ENCODE results near the gene SESN1.

The SESN1 gene

DNA sequence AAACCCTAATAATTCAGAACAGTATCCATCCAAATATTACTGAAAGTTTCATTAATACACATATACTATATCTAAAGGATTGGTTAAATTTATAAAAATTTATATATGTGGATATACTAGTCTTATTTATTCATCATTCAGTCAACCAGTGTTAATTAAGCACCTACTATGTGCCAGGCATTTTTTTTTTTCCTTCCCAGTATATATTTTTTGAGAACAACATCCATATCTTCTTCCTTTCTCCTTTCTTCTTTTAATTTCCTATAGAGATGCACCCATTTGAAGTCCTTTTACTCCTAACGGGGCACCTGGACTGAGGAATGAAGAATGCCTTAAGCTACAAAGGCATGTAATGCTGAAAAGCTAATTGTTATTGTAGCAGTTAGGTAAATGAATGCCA lies 72.8 kb downstream of the SESN1 start:
- DNase-seq (ENCODE audit: insufficient read length) (no peak), FAIRE-seq (no peak)
- TF ChIP-seq POLR2A (IDR thresholded peaks at IDR 0.05; ENCODE audit: low read depth, low read length): no peak
- TF ChIP-seq POLR2AphosphoS5 (IDR thresholded peaks at IDR 0.05; ENCODE audit: low read depth, low read length): no peak
- no peak for TF ChIP-seq TAF1 (IDR thresholded peaks at IDR 0.05; ENCODE audit: borderline replicate concordance, low read depth, low read length)

DNA sequence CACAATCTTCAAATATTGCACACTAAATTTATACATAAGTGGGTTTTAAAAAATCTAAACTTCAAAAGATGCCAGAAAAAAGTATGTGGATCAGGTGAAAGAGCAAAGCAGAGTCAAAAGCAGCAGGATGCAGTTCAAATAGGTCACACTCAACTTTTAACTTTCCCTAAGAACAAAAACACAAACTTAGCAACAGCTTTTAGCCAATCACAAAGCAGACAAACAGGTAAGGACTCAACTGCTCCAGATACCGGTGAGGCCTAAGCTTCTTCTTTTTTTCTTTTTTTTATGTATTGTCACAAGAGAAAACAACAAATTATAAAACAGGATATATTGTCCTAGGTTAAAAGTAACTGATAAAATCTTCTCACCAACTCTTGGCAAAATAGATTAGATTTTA lies 74.7 kb downstream of the SESN1 start:
- DNase-seq (ENCODE audit: insufficient read length): no peak
- FAIRE-seq: no peak
- TF ChIP-seq TAF1 (IDR thresholded peaks at IDR 0.05; ENCODE audit: borderline replicate concordance, low read depth, low read length): no peak
- no peak for TF ChIP-seq POLR2A (IDR thresholded peaks at IDR 0.05; ENCODE audit: low read depth, low read length)
- TF ChIP-seq POLR2AphosphoS5 (IDR thresholded peaks at IDR 0.05; ENCODE audit: low read depth, low read length): no peak

DNA sequence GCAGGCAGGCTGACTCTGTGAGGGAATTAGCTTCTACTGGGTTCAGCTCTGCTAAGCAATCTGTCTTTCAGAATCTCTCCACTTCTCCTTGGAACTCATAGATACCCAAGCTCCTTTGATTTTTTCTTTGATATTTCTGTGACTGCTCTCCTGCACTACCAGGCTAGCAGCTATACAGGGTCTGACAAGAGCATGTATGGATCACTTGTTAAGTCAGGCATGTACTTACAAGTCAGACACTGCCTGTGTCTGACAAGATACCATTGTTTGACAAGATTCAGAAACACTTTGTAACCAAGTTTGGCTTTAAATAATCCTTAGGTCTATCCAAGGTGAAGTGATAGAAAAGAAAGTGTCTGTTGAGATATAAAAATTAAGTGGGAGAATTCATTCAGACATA lies 79.5 kb downstream of the SESN1 start:
- DNase-seq (ENCODE audit: insufficient read length): no peak
- TF ChIP-seq TAF1 (IDR thresholded peaks at IDR 0.05; ENCODE audit: borderline replicate concordance, low read depth, low read length): no peak
- TF ChIP-seq POLR2A (IDR thresholded peaks at IDR 0.05; ENCODE audit: low read depth, low read length): no peak
- no peak for TF ChIP-seq POLR2AphosphoS5 (IDR thresholded peaks at IDR 0.05; ENCODE audit: low read depth, low read length)
- FAIRE-seq: no peak

DNA sequence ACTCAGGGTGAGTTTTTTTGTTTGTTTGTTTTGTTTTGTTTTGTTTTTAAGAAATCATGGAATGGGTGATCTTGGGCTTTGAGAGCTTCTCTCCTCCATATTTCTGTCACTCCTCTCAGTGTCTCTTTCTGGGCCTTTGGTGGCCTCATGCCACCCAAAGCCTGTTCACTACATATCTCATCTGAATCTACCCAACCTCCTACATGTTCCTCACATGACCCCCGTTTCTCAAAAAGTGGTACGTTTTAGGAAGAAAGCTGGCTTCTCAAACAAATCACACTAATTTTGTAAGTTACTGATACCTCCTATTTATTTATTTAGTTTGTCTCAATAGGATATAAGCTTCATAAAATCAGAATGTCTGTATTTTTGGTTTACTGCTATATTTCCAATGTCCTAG lies 80.0 kb downstream of the SESN1 start:
- FAIRE-seq (no peak), DNase-seq (ENCODE audit: insufficient read length) (no peak)
- TF ChIP-seq POLR2A (IDR thresholded peaks at IDR 0.05; ENCODE audit: low read depth, low read length) (no peak), POLR2AphosphoS5 (IDR thresholded peaks at IDR 0.05; ENCODE audit: low read depth, low read length) (no peak), TAF1 (IDR thresholded peaks at IDR 0.05; ENCODE audit: borderline replicate concordance, low read depth, low read length) (no peak)

DNA sequence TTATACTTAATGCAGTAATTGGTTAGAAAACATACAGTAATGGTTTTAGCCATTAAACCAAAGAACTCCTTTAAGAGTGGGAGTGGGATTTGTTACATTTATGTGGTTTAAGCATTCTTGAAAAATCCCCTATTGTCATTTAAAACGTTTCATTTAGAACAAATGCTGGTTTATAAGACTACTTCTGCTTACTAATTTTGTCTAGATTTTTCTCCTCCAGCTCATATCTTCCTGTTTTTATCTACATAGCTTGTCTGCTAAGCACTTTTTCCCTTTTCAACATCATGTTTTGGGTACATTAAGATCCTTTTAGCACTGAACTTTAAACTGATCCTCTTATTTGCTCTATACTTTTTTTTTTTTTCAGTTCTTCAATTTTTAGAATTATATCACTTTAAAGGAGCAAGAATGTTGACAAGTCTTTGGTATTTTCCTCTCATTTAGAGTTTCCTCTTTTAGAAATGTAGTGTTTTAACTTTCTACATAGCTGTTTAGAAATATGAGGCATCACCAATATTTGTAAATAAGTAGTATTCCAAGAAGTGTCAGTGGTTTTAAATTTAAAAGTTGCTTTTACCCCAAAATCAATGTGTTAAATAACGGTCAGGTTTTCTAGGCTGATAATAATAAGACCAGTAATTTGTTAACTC lies 80.9 kb downstream of the SESN1 start:
- FAIRE-seq (no peak), DNase-seq (ENCODE audit: insufficient read length) (no peak)
- TF ChIP-seq POLR2AphosphoS5 (IDR thresholded peaks at IDR 0.05; ENCODE audit: low read depth, low read length): no peak
- no peak for TF ChIP-seq TAF1 (IDR thresholded peaks at IDR 0.05; ENCODE audit: borderline replicate concordance, low read depth, low read length)
- TF ChIP-seq POLR2A (IDR thresholded peaks at IDR 0.05; ENCODE audit: low read depth, low read length): no peak

DNA sequence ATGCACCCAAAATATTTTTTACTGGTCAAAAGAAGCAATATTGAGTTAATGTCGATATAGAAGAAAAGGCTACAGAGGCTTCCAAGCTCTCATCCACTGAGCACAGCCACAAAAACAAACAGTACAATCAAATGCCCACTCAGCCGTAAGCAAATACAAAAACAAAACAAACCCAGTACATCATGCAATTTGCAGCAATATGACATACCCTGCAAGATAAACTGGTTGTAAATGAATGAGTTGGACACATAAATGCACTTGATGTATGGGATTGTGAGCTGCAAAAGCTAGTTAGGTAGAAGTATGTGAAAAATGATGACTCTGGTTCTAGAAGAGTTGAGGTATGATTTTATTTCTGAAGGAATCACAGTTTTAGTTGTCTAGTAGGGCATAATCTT lies 83.9 kb downstream of the SESN1 start:
- DNase-seq (ENCODE audit: insufficient read length) (no peak), FAIRE-seq (peak; percentile 5)
- TF ChIP-seq POLR2A (IDR thresholded peaks at IDR 0.05; ENCODE audit: low read depth, low read length): no peak
- no peak for TF ChIP-seq POLR2AphosphoS5 (IDR thresholded peaks at IDR 0.05; ENCODE audit: low read depth, low read length)
- TF ChIP-seq TAF1 (IDR thresholded peaks at IDR 0.05; ENCODE audit: borderline replicate concordance, low read depth, low read length): no peak

DNA sequence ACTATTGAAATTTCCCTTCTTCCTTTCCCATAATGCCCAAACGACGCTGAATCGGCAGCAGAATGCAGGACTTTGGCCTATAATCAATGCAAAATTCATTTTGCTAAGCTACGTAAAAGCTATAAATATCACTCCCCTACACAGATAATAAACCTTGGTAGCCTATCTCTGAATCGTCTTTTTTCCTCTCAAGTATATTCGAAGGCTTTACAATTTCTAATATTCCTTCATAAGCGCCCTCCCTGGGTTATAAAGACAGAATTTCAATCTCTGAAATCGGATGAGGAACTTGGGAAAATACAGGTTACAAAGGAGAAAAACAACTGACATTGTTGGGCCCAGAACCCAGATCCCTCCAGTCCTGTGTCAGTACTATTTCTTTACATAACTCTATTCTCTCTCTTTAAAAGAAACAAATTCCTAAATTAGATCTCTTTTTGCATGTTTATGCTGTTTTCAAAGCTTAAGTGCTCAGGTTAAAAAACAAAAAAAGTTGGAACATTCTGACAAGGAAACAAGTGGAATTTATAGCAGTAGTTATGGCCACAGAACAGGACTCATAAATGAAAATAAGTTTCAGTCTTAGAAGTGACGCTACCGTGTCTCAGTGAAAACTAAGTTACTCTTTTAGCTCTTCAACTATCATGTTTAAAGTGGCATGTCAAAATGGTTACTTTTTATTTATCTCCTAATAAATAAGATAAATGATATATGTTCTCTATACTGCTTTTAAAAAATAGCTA lies 84.5 kb downstream of the SESN1 start:
- FAIRE-seq: peak; percentile 9
- TF ChIP-seq TAF1 (IDR thresholded peaks at IDR 0.05; ENCODE audit: borderline replicate concordance, low read depth, low read length) (no peak), POLR2AphosphoS5 (IDR thresholded peaks at IDR 0.05; ENCODE audit: low read depth, low read length) (no peak), POLR2A (IDR thresholded peaks at IDR 0.05; ENCODE audit: low read depth, low read length) (no peak)
- no peak for DNase-seq (ENCODE audit: insufficient read length)

DNA sequence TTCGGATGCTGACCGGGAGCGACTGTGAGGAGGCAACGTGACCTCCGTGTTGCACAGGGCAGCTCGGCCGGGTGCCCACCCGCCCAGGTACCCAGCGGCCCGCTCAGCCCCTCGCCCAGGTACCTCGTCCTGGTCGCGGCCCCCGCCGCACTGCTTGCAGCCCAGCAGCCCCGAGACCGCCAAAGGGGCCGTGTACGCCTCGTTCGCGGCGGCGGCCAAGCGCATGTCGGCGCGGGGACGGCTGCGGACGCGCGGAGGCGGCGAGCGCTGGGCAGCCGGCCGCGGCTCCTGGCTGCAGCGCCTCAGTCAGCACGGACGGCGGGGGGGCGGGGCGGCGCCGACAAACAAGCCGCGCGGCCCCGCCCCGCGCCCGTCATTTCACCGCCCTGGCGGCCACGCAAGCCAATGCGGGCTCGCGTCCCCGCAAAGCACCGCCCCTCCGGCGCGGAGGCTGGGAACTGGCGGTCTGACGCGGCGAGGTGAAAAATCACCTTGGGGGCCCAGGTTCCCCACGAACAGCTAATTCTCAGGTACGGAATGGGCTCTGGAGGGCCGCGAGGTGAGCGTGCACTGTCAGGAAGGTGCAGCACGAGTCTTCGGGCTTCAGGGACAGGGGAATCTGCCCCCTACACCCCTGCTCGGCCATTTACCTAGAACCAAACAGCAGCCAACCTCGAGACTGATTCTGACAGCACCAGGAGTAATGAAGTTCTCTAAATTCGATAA lies 85.2 kb downstream of the SESN1 start:
- FAIRE-seq (peak; percentile 97), DNase-seq (ENCODE audit: insufficient read length) (peak; percentile 50)
- TF ChIP-seq POLR2A (IDR thresholded peaks at IDR 0.05; ENCODE audit: low read depth, low read length) (no peak), TAF1 (IDR thresholded peaks at IDR 0.05; ENCODE audit: borderline replicate concordance, low read depth, low read length) (no peak), POLR2AphosphoS5 (IDR thresholded peaks at IDR 0.05; ENCODE audit: low read depth, low read length) (no peak)

DNA sequence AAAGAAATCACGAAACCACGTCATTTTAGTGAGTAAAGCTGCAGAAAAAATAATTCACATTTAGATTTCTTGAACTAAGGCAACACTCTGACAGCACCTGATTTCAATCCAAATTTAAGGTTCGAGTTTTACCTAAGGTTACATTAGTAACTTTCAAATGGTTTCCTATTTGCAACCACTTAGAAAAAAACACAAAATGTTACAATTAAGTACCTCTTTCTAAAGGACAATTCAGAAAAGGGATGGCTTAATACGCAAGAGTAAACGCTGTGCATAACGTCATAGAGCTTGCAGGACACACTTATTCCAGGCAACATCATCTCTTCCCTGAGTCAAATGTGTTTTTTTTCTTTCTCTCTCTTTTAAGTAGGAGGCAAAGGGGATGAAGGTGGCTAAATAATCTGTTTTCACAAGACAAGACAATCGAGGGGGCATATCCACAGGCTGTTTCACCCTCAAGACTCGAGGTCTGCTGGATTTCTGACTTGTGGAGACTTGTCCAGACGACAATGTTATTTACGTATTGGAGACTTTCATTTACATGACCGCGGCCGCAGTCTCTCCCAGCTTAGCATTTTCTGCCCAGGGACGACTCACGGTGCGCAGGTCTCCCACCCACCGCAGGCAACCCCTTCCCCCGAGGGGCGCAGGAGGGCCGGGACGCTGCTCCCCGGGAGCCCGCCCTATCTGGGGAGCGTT lies 86.0 kb downstream of the SESN1 start:
- TF ChIP-seq TAF1 (IDR thresholded peaks at IDR 0.05; ENCODE audit: borderline replicate concordance, low read depth, low read length) (no peak), POLR2AphosphoS5 (IDR thresholded peaks at IDR 0.05; ENCODE audit: low read depth, low read length) (no peak), POLR2A (IDR thresholded peaks at IDR 0.05; ENCODE audit: low read depth, low read length) (no peak)
- FAIRE-seq (peak; percentile 79), DNase-seq (ENCODE audit: insufficient read length) (no peak)

DNA sequence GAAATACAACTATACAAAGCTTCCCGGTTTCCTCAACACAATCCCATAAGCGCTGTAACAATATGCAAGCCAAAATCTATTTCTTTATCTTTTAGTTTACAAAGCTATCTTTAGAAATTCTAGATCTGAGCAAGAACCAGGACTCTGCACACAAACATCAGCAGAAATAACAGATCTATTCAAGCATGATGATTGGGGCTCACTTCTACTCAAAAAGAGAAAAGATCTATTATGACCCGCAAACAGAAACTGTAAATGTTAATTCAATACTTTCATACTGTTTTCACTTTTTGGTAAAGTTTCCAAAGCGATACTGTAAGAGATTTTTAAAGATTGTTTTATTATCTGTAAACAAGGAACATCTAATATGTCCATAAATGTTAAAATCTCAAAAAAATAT lies 86.6 kb downstream of the SESN1 start:
- TF ChIP-seq POLR2A (IDR thresholded peaks at IDR 0.05; ENCODE audit: low read depth, low read length) (no peak), POLR2AphosphoS5 (IDR thresholded peaks at IDR 0.05; ENCODE audit: low read depth, low read length) (no peak), TAF1 (IDR thresholded peaks at IDR 0.05; ENCODE audit: borderline replicate concordance, low read depth, low read length) (no peak)
- no peak for FAIRE-seq
- DNase-seq (ENCODE audit: insufficient read length): no peak

DNA sequence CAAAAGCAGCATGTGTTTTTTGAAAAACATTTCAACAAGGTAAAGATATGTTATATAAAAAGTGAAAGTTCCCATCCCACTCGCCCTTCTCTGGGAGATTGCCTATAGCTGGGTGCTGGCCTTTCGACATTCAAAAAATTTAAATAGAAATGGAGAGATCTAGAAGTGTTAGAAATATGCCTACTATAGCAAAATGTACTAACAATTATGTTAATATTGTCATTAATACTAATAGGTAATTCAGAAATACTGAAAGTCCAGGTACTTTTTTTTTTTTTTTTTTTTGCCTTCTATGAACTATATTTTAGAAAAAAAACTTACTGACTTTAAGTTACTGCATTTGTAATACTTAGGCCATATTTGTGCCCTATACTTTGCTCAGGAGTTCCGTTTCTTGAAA lies 87.1 kb downstream of the SESN1 start:
- DNase-seq (ENCODE audit: insufficient read length) (no peak), FAIRE-seq (no peak)
- TF ChIP-seq POLR2AphosphoS5 (IDR thresholded peaks at IDR 0.05; ENCODE audit: low read depth, low read length) (no peak), POLR2A (IDR thresholded peaks at IDR 0.05; ENCODE audit: low read depth, low read length) (no peak), TAF1 (IDR thresholded peaks at IDR 0.05; ENCODE audit: borderline replicate concordance, low read depth, low read length) (no peak)

All from GM12892 (cell line).